ENCODE measurements around the gene CELSR2.

GRCh38 chr1:109249654-109250401, 489 bp downstream of the CELSR2 start:
- TF ChIP-seq CTCF (conservative IDR thresholded peaks at IDR 0.05; ENCODE audit: low read depth, low read length) (no peak), EZH2 (IDR thresholded peaks at IDR 0.05; ENCODE audit: borderline replicate concordance, low read depth, low read length, poor library complexity, severe bottlenecking) (no peak)
